ENCODE measurements around the gene PLEKHG3. TPM values are rescaled to one million over a fixed set of nuclear protein-coding genes. Genes with fewer than 3 reads are reported as not detected.

PLEKHG3 gene
- total RNA-seq, 3 donors from 2014 or later: 1.1 to 6.7 (median 3.7) TPM

DNA sequence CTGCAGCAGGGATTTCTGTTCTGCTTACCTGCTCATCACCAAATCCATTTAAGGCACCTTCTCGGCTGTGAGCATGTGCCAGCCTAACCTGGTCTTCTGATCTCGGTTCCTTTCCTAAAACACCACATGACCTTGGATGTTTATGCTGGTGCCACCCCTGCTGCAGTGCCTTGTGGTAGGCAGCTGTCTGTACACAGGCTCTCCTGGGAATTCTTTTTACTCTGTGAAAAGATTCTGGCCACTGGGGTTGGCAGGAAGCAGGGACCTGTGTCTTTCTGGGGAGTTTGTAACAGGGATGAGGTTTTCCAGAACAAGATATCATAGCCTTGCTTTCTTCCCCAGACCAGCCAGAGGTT is 10.4 kb upstream of the PLEKHG3 start:
- Mint-ChIP-seq H3K9me3 (no peaks in the 10 kb centered on the region), H3K4me1 (ENCODE audit: low read depth) (peaks cover 38% of the 10 kb centered on the region), H3K4me3 (no peak overlapping the region), H3K36me3 (ENCODE audit: insufficient read depth) (no peaks in the 10 kb centered on the region), H3K27me3 (ENCODE audit: low read depth) (no peaks in the 10 kb centered on the region)
- DNase-seq: no peak
- no peak for ATAC-seq

DNA sequence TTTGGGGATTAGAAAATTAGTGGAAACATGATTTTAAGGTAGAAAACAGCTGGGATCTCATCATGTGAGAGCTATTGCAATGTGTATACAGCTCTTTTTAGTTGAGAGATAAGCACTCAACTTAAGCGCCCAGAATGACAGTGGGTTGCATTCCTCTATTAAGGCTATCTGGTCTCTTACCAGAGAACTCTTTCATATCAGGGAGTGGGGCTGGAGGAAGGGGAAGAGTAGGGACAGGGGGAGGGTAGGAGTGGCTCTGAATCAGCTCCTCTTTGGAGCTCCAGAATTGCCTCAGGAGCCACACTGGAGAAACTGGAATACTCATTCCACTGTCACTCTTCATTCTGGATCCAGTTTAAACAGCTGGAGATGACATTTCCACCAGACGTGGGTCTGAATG is 9.2 kb upstream of the PLEKHG3 start:
- ATAC-seq: no peak
- no peak overlapping the region for H3K4me3 Mint-ChIP-seq
- no peaks in the 10 kb centered on the region for H3K9me3 Mint-ChIP-seq
- DNase-seq: no peak
- H3K4me1 Mint-ChIP-seq (ENCODE audit: low read depth): peaks cover 35% of the 10 kb centered on the region
- no peaks in the 10 kb centered on the region for H3K27me3 Mint-ChIP-seq (ENCODE audit: low read depth)
- no peaks in the 10 kb centered on the region for H3K36me3 Mint-ChIP-seq (ENCODE audit: insufficient read depth)

- Mint-ChIP-seq H3K4me3 (no peak overlapping the region), H3K27me3 (ENCODE audit: low read depth) (no peaks in the 10 kb centered on the region), H3K4me1 (ENCODE audit: low read depth) (peaks cover 32% of the 10 kb centered on the region), H3K9me3 (no peaks in the 10 kb centered on the region), H3K36me3 (ENCODE audit: insufficient read depth) (no peaks in the 10 kb centered on the region)
- DNase-seq (no peak), ATAC-seq (no peak)
Measured at GRCh38 chr14:64696355-64696857, 7.8 kb upstream of the PLEKHG3 start.

- Mint-ChIP-seq H3K36me3 (ENCODE audit: insufficient read depth) (no peaks in the 10 kb centered on the region), H3K27me3 (ENCODE audit: low read depth) (peaks cover 14% of the 10 kb centered on the region), H3K9me3 (no peaks in the 10 kb centered on the region), H3K4me1 (ENCODE audit: low read depth) (peaks cover 47% of the 10 kb centered on the region), H3K4me3 (no peak overlapping the region)
- DNase-seq (no peak), ATAC-seq (peak in 1 of 2 donors; percentile 38)
Measured at GRCh38 chr14:64698903-64699302, 5.3 kb upstream of the PLEKHG3 start.

- no peaks in the 10 kb centered on the region for H3K9me3 Mint-ChIP-seq
- peaks cover 49% of the 10 kb centered on the region for H3K4me1 Mint-ChIP-seq (ENCODE audit: low read depth)
- ATAC-seq (no peak), DNase-seq (no peak)
- H3K36me3 Mint-ChIP-seq (ENCODE audit: insufficient read depth): no peaks in the 10 kb centered on the region
- no peak overlapping the region for H3K4me3 Mint-ChIP-seq
- peaks cover 17% of the 10 kb centered on the region for H3K27me3 Mint-ChIP-seq (ENCODE audit: low read depth)
Measured at GRCh38 chr14:64700290-64700689, 3.9 kb upstream of the PLEKHG3 start.

GRCh38 chr14:64700894-64701293 is 3.3 kb upstream of the PLEKHG3 start:
- Mint-ChIP-seq H3K36me3 (ENCODE audit: insufficient read depth) (no peaks in the 10 kb centered on the region), H3K9me3 (no peaks in the 10 kb centered on the region), H3K4me3 (no peak overlapping the region), H3K27me3 (ENCODE audit: low read depth) (peaks cover 22% of the 10 kb centered on the region), H3K4me1 (ENCODE audit: low read depth) (peaks cover 53% of the 10 kb centered on the region)
- DNase-seq: no peak
- ATAC-seq: no peak

GRCh38 chr14:64701660-64702059 is 2.6 kb upstream of the PLEKHG3 start:
- DNase-seq (no peak), ATAC-seq (no peak)
- Mint-ChIP-seq H3K4me3 (no peak overlapping the region), H3K36me3 (ENCODE audit: insufficient read depth) (no peaks in the 10 kb centered on the region), H3K9me3 (no peaks in the 10 kb centered on the region), H3K27me3 (ENCODE audit: low read depth) (peaks cover 24% of the 10 kb centered on the region), H3K4me1 (ENCODE audit: low read depth) (peaks cover 52% of the 10 kb centered on the region)

GRCh38 chr14:64702493-64703394 is 1.5 kb upstream of the PLEKHG3 start:
- no peaks in the 10 kb centered on the region for H3K36me3 Mint-ChIP-seq (ENCODE audit: insufficient read depth)
- H3K27me3 Mint-ChIP-seq (ENCODE audit: low read depth): peaks cover 27% of the 10 kb centered on the region
- ATAC-seq: no peak
- H3K4me1 Mint-ChIP-seq (ENCODE audit: low read depth): peaks cover 53% of the 10 kb centered on the region
- DNase-seq: no peak
- peak overlapping the region; percentile 80 for H3K4me3 Mint-ChIP-seq
- no peaks in the 10 kb centered on the region for H3K9me3 Mint-ChIP-seq

DNA sequence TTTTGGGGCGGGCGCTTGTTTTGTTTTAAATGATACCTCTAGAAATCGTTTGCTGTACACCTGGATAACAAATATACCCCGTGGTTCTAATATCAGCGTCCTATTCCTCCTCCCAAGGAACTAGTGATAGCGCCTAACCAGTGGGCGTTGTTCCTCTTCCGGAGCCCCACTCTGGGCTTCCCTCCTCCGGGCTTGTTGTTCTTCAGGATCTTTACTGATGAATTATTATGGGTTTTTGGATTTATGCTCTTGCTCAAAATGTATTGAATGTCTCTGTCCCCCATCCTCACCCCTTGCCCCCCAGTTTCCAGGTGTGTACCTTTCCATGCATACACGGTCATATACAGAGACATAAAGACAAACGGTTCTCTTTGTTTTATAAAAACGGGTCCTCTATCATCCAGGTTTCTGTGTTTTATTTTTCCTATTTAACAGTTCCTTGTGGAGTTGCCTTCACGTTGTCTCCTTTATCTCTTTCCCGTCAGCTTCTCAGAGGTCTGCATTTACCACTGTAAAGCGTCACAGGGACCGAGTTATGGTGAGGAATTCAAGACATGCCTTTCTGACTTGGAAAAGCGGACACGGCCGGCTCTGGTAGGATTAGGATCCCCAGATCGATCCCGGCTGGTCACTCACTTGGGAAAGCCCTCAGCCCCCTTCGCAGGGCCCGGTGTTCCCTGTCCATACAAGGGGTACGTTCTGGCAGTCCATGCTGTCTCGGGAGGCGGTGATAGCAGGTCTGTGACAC is 655 bp upstream of the PLEKHG3 start:
- Mint-ChIP-seq H3K9me3 (no peaks in the 10 kb centered on the region), H3K4me3 (peak overlapping the region; percentile 80), H3K4me1 (ENCODE audit: low read depth) (peaks cover 54% of the 10 kb centered on the region), H3K36me3 (ENCODE audit: insufficient read depth) (no peaks in the 10 kb centered on the region), H3K27me3 (ENCODE audit: low read depth) (peaks cover 27% of the 10 kb centered on the region)
- no peak for DNase-seq
- ATAC-seq: no peak

DNA sequence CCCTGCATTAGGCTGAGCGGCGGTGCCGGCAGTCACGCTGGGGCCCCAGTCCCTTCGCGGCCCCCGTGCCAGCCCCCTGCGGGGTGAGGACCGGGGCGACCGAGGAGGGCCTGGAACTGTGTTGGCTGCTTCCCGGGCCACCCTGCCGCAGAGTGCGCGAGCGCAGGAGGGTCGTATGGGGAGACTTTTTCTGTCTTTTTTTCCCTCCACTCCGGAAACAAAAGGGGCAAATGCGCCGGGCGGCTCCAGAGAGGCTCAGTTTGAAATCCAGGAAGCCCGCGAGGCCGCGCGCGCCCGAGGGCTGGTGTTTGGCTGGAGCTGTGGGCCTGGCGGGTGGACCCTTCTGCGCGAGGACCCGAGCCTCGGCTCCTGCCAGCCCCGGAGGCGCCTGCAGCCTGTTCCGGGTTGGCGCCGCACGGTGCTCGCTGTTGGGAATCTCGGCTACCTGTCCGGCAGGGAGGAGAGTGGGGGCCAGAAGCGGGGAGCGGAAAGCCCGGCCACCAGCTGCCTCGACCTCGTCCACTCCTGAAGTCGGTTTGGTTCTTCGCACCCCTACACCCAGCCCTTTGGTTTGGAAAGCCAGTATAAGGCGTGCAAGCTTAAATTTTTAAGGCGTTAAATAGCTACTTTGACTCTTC is 638 bp downstream of the PLEKHG3 start:
- ATAC-seq: peak; percentile 13 to 35
- peaks cover 58% of the 10 kb centered on the region for H3K4me1 Mint-ChIP-seq (ENCODE audit: low read depth)
- H3K36me3 Mint-ChIP-seq (ENCODE audit: insufficient read depth): no peaks in the 10 kb centered on the region
- no peak for DNase-seq
- peak overlapping the region; percentile 80 for H3K4me3 Mint-ChIP-seq
- H3K9me3 Mint-ChIP-seq: no peaks in the 10 kb centered on the region
- peaks cover 27% of the 10 kb centered on the region for H3K27me3 Mint-ChIP-seq (ENCODE audit: low read depth)

DNA sequence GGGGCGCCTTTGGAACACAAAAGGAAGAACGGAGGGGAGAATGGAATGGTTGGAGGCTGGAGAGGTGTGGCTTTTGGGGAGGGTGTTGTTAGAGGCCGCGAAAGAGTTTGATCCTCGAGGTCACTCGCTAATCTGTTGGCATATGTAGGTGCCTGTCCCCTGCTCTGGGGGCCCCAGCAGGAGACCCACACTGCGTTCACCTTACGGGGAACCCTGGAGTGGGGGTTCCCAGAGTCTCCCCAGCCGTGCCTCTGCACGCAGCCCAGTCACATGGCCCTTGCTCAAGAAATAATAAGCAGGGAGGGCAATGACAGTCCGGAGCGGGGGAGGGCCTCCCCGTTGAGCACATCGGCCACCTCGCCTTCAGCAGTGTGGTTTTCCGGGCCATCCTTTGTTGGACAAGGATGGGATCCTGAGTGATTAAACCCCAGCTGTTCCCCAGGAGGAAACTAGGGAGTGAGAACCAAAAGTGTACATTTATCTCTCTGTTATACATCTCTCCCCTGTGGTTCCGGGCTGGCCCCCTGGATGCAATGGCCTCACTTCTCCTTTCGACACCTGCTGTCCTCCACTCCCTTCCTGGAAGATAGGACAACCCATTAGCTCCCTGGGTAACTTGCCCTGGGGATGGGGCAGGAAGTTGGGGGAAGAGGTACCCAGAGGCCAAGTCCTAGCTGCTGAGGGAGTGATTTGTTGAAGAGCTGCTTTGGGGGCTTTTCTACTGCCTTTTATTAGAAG is 1.3 kb downstream of the PLEKHG3 start:
- H3K36me3 Mint-ChIP-seq (ENCODE audit: insufficient read depth): no peaks in the 10 kb centered on the region
- H3K27me3 Mint-ChIP-seq (ENCODE audit: low read depth): peaks cover 27% of the 10 kb centered on the region
- no peaks in the 10 kb centered on the region for H3K9me3 Mint-ChIP-seq
- ATAC-seq: no peak
- H3K4me3 Mint-ChIP-seq: peak overlapping the region; percentile 80
- H3K4me1 Mint-ChIP-seq (ENCODE audit: low read depth): peaks cover 64% of the 10 kb centered on the region
- no peak for DNase-seq

- no peak for ATAC-seq
- no peaks in the 10 kb centered on the region for H3K9me3 Mint-ChIP-seq
- H3K36me3 Mint-ChIP-seq (ENCODE audit: insufficient read depth): no peaks in the 10 kb centered on the region
- peaks cover 27% of the 10 kb centered on the region for H3K27me3 Mint-ChIP-seq (ENCODE audit: low read depth)
- H3K4me1 Mint-ChIP-seq (ENCODE audit: low read depth): peaks cover 68% of the 10 kb centered on the region
- no peak for DNase-seq
- H3K4me3 Mint-ChIP-seq: peak overlapping the region; percentile 80
Measured at GRCh38 chr14:64706119-64706592, 1.9 kb downstream of the PLEKHG3 start.

DNA sequence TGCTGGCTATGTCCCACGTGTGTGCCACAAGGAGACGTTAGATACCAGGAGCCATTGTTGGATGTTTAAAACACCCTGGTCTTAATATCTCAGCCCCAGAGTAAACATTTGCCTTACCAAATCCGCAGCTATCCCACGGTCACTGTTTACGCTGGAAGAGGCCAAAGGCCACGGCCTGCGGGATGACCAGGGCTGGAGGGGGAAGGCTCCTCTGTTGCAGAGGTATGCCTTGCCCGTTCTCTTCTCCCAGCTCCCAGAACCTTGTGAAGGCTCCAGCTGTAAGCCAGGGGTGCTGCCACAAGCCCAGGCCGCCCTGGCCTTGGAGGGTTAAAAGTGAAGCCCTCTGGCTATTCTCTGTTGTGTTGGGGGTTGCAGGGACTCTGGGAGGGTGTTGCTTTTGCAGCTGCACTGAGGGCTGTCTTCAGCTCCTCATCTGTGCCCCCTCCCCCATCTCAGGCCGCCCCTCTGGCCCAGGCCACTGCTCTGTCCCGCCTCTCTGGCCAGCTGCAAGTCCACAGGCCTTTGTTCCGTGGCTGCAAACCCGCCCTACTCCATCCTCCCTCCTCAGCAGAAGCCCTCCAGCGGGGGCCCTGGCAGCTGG is 2.5 kb downstream of the PLEKHG3 start:
- Mint-ChIP-seq H3K9me3 (no peaks in the 10 kb centered on the region), H3K4me3 (peak overlapping the region; percentile 29), H3K4me1 (ENCODE audit: low read depth) (peaks cover 68% of the 10 kb centered on the region), H3K27me3 (ENCODE audit: low read depth) (peaks cover 27% of the 10 kb centered on the region), H3K36me3 (ENCODE audit: insufficient read depth) (no peaks in the 10 kb centered on the region)
- DNase-seq (no peak), ATAC-seq (no peak)
